RWPE2 (cell line): ENCODE data around the gene RNF166.

ENCODE experiments used
- ATAC-seq: fragments of 200-7000 bp; cut with Tn5 transposase; 3 replicates; pipeline ENCODE4 v1.9.1; 2021; ENCODE audit warnings: low read depth
- DNase-seq: peaks from one replicate; pipeline ENCODE4 v3.0.0-alpha.2; 2020; ENCODE audit warnings: low spot score
- H3K27ac ChIP-seq: fragments of 450-650 bp; 2 replicates; pipeline ENCODE4 v1.5.1; 2017; ENCODE audit warnings: mild to moderate bottlenecking; ENCODE audit not compliant: poor library complexity, severe bottlenecking
- H3K27me3 ChIP-seq: fragments of 250-450 bp; sonication (Bioruptor Pico); 2 replicates; pipeline ENCODE4 v1.5.1; 2021; ENCODE audit warnings: mild to moderate bottlenecking, moderate library complexity; ENCODE audit not compliant: insufficient read depth, poor library complexity, severe bottlenecking
- H3K36me3 ChIP-seq: fragments of 250-450 bp; sonication (Bioruptor Pico); 2 replicates; pipeline ENCODE4 v1.5.1; 2020; ENCODE audit warnings: low read depth, mild to moderate bottlenecking, moderate library complexity
- H3K4me1 ChIP-seq: fragments of 250-450 bp; sonication (Bioruptor Pico); 2 replicates; pipeline ENCODE4 v1.5.1; 2021; ENCODE audit warnings: mild to moderate bottlenecking, moderate library complexity; ENCODE audit not compliant: insufficient read depth, poor library complexity, severe bottlenecking
- H3K4me3 ChIP-seq: fragments of 250-450 bp; sonication (Bioruptor Pico); 2 replicates; pipeline ENCODE4 v1.5.1; 2021; ENCODE audit warnings: mild to moderate bottlenecking, moderate library complexity; ENCODE audit not compliant: severe bottlenecking
- H3K9me3 ChIP-seq: fragments of 250-450 bp; sonication (Bioruptor Pico); 2 replicates; pipeline ENCODE4 v1.5.1; 2021; ENCODE audit warnings: mild to moderate bottlenecking, moderate library complexity; ENCODE audit not compliant: severe bottlenecking
- TF ChIP-seq, protein P1 (sequence below): fragments of 450-650 bp; IDR thresholded peaks from one replicate; pipeline ENCODE4 v1.5.1; 2017; ENCODE audit warnings: mild to moderate bottlenecking, moderate library complexity; ENCODE audit not compliant: poor library complexity, severe bottlenecking

Gene RNF166

GRCh38 chr16:88727871-88728270 lies 21.7 kb upstream of the RNF166 start:
- Histone ChIP-seq H3K9me3 (no peaks in the 10 kb centered on the region), H3K4me3 (no peak overlapping the region), H3K27me3 (no peaks in the 10 kb centered on the region), H3K27ac (no peak overlapping the region), H3K4me1 (no peaks in the 10 kb centered on the region), H3K36me3 (peaks cover 70% of the 10 kb centered on the region)
- no peak for DNase-seq
- ATAC-seq = no peak
- TF ChIP-seq, protein P1, sequence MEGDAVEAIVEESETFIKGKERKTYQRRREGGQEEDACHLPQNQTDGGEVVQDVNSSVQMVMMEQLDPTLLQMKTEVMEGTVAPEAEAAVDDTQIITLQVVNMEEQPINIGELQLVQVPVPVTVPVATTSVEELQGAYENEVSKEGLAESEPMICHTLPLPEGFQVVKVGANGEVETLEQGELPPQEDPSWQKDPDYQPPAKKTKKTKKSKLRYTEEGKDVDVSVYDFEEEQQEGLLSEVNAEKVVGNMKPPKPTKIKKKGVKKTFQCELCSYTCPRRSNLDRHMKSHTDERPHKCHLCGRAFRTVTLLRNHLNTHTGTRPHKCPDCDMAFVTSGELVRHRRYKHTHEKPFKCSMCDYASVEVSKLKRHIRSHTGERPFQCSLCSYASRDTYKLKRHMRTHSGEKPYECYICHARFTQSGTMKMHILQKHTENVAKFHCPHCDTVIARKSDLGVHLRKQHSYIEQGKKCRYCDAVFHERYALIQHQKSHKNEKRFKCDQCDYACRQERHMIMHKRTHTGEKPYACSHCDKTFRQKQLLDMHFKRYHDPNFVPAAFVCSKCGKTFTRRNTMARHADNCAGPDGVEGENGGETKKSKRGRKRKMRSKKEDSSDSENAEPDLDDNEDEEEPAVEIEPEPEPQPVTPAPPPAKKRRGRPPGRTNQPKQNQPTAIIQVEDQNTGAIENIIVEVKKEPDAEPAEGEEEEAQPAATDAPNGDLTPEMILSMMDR = no peak

- peaks cover 74% of the 10 kb centered on the region for H3K36me3 ChIP-seq
- no peaks in the 10 kb centered on the region for H3K9me3 ChIP-seq
- ATAC-seq (no peak), DNase-seq (no peak)
- TF ChIP-seq, protein P1 = no peak
- H3K27me3 ChIP-seq = no peaks in the 10 kb centered on the region
- no peaks in the 10 kb centered on the region for H3K4me1 ChIP-seq
- H3K4me3 ChIP-seq = no peak overlapping the region
- H3K27ac ChIP-seq = no peak overlapping the region
These were observed 20.8 kb upstream of the RNF166 start for GRCh38 chr16:88726981-88727380.

DNA sequence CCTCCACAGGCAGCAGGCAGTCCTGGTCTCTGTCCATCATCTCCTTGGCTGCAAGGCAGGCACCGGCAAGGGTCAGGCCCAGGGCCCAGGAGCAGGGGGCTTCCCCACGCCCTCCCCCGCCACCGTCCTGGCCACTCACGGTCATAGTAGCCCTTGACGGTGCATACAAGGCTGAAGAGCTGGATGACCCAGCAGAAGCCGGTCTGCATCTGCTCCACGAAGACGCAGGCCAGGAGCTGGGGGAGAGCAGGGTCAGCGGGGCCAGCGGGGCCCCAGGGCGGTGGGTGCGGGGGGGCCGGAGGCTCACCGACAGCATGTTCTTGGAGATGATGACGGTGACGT lies 20.2 kb upstream of the RNF166 start:
- H3K27me3 ChIP-seq = no peaks in the 10 kb centered on the region
- no peak overlapping the region for H3K4me3 ChIP-seq
- DNase-seq (no peak), ATAC-seq (no peak)
- TF ChIP-seq, protein P1 = no peak
- no peak overlapping the region for H3K27ac ChIP-seq
- no peaks in the 10 kb centered on the region for H3K9me3 ChIP-seq
- H3K4me1 ChIP-seq = no peaks in the 10 kb centered on the region
- H3K36me3 ChIP-seq = peaks cover 79% of the 10 kb centered on the region

GRCh38 chr16:88725609-88726407 lies 19.6 kb upstream of the RNF166 start:
- Histone ChIP-seq H3K27ac (no peak overlapping the region), H3K36me3 (peaks cover 79% of the 10 kb centered on the region), H3K4me1 (no peaks in the 10 kb centered on the region), H3K27me3 (no peaks in the 10 kb centered on the region), H3K4me3 (no peak overlapping the region), H3K9me3 (no peaks in the 10 kb centered on the region)
- no peak for DNase-seq
- TF ChIP-seq, protein P1 = no peak
- no peak for ATAC-seq

DNA sequence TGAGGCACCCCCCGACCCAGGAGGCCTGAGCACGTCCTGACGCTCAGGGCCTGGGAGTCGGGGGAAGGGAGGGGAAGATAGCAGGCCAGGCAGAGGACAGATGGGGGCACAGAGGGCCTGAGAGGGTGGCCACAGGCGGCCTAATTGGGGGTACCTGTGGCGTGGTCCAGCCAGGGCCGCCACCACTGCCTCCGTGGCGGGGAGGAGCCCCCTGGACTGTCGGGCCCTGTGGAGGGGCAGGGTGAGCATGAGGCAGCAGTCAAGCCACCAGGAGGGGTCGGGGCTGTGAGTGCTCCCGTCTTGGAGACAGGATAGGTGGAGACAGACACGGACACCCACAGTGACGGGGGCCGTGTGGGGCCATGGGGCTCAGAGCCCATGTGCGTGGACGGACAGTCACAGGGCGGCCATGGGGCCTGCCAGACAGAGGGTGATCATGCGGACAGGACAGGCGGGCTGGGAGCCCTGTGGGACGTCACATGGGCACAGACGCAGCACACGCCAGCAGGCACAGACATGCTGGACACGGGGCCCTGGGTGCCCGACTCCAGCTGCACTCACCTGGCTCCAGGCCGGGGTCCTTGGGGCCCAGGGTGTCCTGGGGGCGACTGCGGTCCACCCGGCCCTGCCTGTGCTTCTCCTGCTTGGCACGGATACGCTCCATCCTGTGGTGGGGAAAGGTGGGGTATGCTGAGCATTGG lies 18.8 kb upstream of the RNF166 start:
- H3K36me3 ChIP-seq = peaks cover 76% of the 10 kb centered on the region

More for the DNA sequence above, 18.8 kb upstream of the RNF166 start:
- Histone ChIP-seq H3K27me3 (no peaks in the 10 kb centered on the region), H3K4me3 (no peak overlapping the region), H3K27ac (no peak overlapping the region), H3K9me3 (no peaks in the 10 kb centered on the region), H3K4me1 (no peaks in the 10 kb centered on the region)
- TF ChIP-seq, protein P1 = no peak
- ATAC-seq = no peak
- DNase-seq = no peak
